ENCODE measurements around the gene DNAAF5. TPM values are rescaled to one million over a fixed set of nuclear protein-coding genes. Genes with fewer than 3 reads are reported as not detected.

The DNAAF5 gene
- total and polyA plus RNA-seq, 2 donors (not counting 1 experiment from before 2014, with no cell fraction given) = 13.1 to 14.2 TPM

DNA sequence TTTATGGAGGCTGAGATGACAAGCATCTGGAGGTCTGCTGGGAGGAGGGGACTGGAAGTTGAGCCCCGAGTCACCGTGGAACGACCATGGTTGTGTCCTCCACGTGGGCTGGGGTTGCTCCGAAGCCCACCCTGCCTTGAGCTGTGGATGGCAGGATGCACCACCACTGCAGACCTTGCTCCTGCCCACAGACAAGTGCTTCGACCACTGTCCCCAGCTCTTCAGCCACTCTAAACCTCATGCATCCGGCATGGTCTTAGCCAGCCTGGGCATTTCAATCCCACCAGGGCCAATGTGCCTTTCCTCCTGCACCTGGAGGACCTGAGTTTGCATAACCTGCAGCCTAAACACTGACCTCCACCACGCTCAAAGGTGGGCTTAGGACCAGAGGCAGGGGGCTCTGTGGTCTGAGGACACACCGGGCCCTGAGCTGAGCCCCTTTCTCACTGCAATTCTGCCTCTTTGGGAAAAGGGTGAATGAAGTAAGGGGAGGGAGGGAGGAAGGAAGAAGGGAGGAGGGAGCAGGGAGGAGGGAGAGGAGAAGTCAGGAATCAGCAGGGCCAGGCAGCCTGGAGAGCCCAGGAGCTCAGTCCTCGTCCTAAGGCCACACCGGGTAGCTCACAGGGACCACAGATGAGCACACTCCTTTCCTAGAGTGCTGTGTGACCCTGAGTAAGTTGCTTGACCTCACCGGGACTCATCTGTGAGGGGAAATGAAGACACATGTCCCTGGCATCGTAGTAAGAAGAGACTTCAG, 44.8 kb upstream of the DNAAF5 start:
- H3K36me3 ChIP-seq (ENCODE audit: control insufficient read depth, insufficient read depth, low read length) = no peaks in the 10 kb centered on the region
- TF ChIP-seq, protein P1, sequence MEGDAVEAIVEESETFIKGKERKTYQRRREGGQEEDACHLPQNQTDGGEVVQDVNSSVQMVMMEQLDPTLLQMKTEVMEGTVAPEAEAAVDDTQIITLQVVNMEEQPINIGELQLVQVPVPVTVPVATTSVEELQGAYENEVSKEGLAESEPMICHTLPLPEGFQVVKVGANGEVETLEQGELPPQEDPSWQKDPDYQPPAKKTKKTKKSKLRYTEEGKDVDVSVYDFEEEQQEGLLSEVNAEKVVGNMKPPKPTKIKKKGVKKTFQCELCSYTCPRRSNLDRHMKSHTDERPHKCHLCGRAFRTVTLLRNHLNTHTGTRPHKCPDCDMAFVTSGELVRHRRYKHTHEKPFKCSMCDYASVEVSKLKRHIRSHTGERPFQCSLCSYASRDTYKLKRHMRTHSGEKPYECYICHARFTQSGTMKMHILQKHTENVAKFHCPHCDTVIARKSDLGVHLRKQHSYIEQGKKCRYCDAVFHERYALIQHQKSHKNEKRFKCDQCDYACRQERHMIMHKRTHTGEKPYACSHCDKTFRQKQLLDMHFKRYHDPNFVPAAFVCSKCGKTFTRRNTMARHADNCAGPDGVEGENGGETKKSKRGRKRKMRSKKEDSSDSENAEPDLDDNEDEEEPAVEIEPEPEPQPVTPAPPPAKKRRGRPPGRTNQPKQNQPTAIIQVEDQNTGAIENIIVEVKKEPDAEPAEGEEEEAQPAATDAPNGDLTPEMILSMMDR (conservative IDR thresholded peaks at IDR 0.05 in 1 of 2, IDR thresholded peaks at IDR 0.05 in 1 of 2; ENCODE audit: low read depth in 1 of 2, low read length in 2 of 2) = no peak
- H3K4me2 ChIP-seq (ENCODE audit: extremely low read depth, insufficient read depth, low read length) = no peak overlapping the region
- no peaks in the 10 kb centered on the region for H3K79me2 ChIP-seq (ENCODE audit: control insufficient read depth, insufficient read depth, low read length)
- no peak for DNase-seq (ENCODE audit: low read depth in 2 of 2)
- no peaks in the 10 kb centered on the region for H3K27me3 ChIP-seq (ENCODE audit: control insufficient read depth, insufficient read depth, low read length)
- no peak overlapping the region for H3K4me3 ChIP-seq (replicated peaks in 1 of 4; ENCODE audit: control extremely low read depth in 1 of 4, insufficient read depth in 1 of 4, low read depth in 3 of 4, low read length in 4 of 4)
- H3K27ac ChIP-seq (ENCODE audit: insufficient read depth, low read length) = no peak overlapping the region
- H4K20me1 ChIP-seq (ENCODE audit: control insufficient read depth, extremely low read depth, insufficient read depth, low read length) = no peaks in the 10 kb centered on the region
- H3K4me1 ChIP-seq (ENCODE audit: control insufficient read depth, extremely low read depth, insufficient read depth, low read length) = no peaks in the 10 kb centered on the region
- no peak overlapping the region for H3K9ac ChIP-seq (ENCODE audit: insufficient read depth, low read length)
- H2AFZ ChIP-seq (ENCODE audit: low read length) = no peak overlapping the region
- no peaks in the 10 kb centered on the region for H3K9me3 ChIP-seq (ENCODE audit: control insufficient read depth, insufficient read depth, low read depth, low read length)

DNA sequence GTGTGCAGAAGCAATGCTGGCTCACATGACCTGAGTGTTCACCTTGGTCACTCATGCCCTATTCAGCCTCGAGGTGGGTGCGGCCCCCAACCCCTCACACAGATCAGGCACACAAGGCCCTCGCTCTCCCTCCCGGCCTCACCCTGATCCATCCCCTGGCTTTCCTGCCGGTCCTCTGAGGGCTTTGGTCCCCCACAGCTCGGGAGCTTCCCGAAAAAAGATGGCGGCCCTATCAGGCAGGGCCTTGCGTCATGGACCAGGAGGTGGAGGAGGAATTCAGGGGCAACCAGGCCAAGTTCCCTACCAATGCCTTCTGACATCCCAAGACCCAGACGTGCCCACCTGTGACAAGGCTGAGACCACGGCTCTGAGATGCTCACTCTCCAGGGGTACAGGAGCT, 43.7 kb upstream of the DNAAF5 start:
- Histone ChIP-seq H2AFZ (ENCODE audit: low read length) (no peak overlapping the region), H3K4me3 (replicated peaks in 1 of 4; ENCODE audit: control extremely low read depth in 1 of 4, insufficient read depth in 1 of 4, low read depth in 3 of 4, low read length in 4 of 4) (no peak overlapping the region), H3K4me2 (ENCODE audit: extremely low read depth, insufficient read depth, low read length) (no peak overlapping the region), H3K4me1 (ENCODE audit: control insufficient read depth, extremely low read depth, insufficient read depth, low read length) (no peaks in the 10 kb centered on the region), H3K9ac (ENCODE audit: insufficient read depth, low read length) (no peak overlapping the region), H3K36me3 (ENCODE audit: control insufficient read depth, insufficient read depth, low read length) (no peaks in the 10 kb centered on the region), H3K27me3 (ENCODE audit: control insufficient read depth, insufficient read depth, low read length) (no peaks in the 10 kb centered on the region), H3K9me3 (ENCODE audit: control insufficient read depth, insufficient read depth, low read depth, low read length) (no peaks in the 10 kb centered on the region), H4K20me1 (ENCODE audit: control insufficient read depth, extremely low read depth, insufficient read depth, low read length) (no peaks in the 10 kb centered on the region), H3K79me2 (ENCODE audit: control insufficient read depth, insufficient read depth, low read length) (no peaks in the 10 kb centered on the region), H3K27ac (ENCODE audit: insufficient read depth, low read length) (no peak overlapping the region)
- TF ChIP-seq, protein P1 (conservative IDR thresholded peaks at IDR 0.05 in 1 of 2, IDR thresholded peaks at IDR 0.05 in 1 of 2; ENCODE audit: low read depth in 1 of 2, low read length in 2 of 2) = no peak
- TF ChIP-seq EZH2 (IDR thresholded peaks at IDR 0.05; ENCODE audit: low read length, missing control alignments) = no peak
- DNase-seq (ENCODE audit: low read depth in 2 of 2) = no peak

DNA sequence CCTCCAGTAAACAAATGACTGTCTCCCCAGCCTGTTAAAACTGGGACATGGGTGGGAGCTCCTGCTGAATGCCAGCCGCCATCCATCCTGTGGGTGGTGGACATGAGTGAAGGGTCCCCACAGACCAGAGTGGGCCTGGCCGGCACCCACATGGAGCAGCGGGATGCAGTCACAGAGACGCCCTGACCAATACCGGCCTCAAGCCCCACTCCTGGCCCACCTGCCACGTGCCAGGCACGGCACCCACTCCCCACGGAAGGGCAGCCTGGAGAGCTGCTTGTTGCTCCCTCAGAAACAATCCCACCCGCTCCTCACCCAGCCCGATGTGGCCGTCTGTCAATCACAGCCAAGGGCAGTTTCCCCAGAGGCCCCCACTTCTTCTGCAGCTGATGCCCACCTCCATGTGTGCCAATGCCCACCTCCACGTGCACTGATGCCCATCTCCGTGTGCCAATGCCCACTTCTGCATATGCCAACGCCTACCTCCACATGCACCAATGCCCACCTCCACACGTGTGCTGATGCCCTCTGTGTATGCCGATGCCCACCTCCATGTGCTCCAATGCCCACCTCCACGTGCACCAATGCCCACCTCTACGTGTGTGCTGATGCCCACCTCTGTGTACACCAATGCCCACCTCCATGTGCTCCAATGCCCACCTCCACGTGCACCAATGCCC, 42.8 kb upstream of the DNAAF5 start:
- Histone ChIP-seq H3K9me3 (ENCODE audit: control insufficient read depth, insufficient read depth, low read depth, low read length) (no peaks in the 10 kb centered on the region), H4K20me1 (ENCODE audit: control insufficient read depth, extremely low read depth, insufficient read depth, low read length) (no peaks in the 10 kb centered on the region)

More for the DNA sequence above, 42.8 kb upstream of the DNAAF5 start:
- no peak overlapping the region for H2AFZ ChIP-seq (ENCODE audit: low read length)
- H3K4me2 ChIP-seq (ENCODE audit: extremely low read depth, insufficient read depth, low read length) = no peak overlapping the region
- no peaks in the 10 kb centered on the region for H3K27me3 ChIP-seq (ENCODE audit: control insufficient read depth, insufficient read depth, low read length)
- no peak overlapping the region for H3K27ac ChIP-seq (ENCODE audit: insufficient read depth, low read length)
- H3K79me2 ChIP-seq (ENCODE audit: control insufficient read depth, insufficient read depth, low read length) = no peaks in the 10 kb centered on the region
- H3K9ac ChIP-seq (ENCODE audit: insufficient read depth, low read length) = no peak overlapping the region
- TF ChIP-seq, protein P1 (conservative IDR thresholded peaks at IDR 0.05 in 1 of 2, IDR thresholded peaks at IDR 0.05 in 1 of 2; ENCODE audit: low read depth in 1 of 2, low read length in 2 of 2) = no peak
- TF ChIP-seq EZH2 (IDR thresholded peaks at IDR 0.05; ENCODE audit: low read length, missing control alignments) = no peak
- H3K4me1 ChIP-seq (ENCODE audit: control insufficient read depth, extremely low read depth, insufficient read depth, low read length) = no peaks in the 10 kb centered on the region
- no peak for DNase-seq (ENCODE audit: low read depth in 2 of 2)
- H3K4me3 ChIP-seq (replicated peaks in 1 of 4; ENCODE audit: control extremely low read depth in 1 of 4, insufficient read depth in 1 of 4, low read depth in 3 of 4, low read length in 4 of 4) = no peak overlapping the region
- H3K36me3 ChIP-seq (ENCODE audit: control insufficient read depth, insufficient read depth, low read length) = no peaks in the 10 kb centered on the region

Measured in fibroblast of lung (primary cell).